HG03342 (cell line): ENCODE measurements around the gene CDH23.

ENCODE experiments used
- ATAC-seq: cut with Tn5 transposase; IDR thresholded peaks from one replicate; pipeline ENCODE4 v1.9.1; 2021; ENCODE audit warnings: mild to moderate bottlenecking, moderate library complexity; ENCODE audit not compliant: unreplicated experiment

Gene CDH23

DNA sequence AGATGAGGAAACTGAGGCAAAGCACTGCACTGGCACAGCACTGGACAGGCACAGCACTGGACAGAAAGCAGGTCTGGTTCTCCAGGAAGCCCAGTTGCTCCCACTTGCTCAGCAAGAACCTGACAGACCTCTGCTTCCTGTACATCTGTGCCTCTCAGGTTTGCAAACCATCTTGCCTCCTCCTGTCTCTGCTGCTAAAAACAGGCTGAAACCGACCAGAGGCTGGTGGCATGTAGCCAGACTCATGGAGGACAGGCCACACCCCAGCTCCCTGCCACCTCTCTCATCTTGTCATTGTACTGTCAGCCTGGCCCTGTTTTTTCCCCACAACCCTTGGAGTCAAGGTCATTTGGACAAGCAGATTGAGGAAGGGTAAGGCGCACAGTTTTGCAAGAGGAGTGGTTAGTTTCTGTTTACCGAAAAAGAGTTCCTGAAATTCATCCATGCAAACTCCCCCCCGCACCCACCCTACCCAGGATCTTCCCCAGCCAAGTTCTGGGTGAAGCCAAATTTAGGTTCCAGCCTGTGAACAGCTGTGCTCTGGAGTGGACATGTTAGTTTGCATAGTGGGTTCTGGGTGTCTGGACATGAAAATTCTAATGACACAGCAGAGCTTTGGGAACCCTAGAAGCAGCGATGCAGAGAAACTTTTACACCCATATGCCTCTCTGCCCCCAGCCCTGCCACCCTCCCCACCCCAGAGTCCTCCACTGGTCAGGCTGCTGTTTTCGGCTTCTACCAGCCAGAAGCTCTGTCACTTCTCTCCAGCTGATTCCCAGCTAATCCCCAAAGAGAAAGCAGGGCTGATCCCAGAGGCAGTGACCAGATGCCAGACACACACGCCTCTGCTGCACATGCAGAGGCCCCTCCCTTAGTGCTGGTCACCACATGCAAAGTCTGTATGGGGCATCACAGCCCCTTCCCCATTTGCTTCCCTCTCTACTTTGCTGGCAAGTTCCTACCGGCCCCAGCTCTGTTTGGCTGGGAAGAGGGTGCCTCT is 331.3 kb downstream of the CDH23 start:
- ATAC-seq = peak; percentile 68

DNA sequence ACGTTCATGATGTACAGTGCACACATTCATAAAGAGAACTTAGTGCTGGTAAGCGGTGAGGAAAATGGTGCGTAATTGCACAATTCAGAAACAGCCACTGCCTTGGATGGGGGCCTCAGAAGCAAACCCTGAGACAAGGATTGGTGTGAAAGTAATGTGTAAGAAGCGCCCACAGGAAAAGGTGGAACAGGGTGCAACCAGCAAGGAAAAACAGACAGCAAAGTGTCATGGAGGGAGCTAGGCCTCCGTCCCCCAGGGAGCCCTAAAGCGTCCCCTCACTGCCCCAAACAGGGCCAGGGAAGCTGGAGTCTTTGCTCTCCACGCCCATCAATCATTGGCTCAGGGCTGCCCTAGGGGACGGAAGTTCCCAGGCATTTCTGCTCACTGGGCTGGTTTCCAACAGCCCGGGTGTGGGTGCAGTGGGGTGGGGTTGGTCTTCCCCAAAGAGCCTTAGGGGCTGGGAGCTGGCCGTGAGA is 332.5 kb downstream of the CDH23 start:
- ATAC-seq = no peak

DNA sequence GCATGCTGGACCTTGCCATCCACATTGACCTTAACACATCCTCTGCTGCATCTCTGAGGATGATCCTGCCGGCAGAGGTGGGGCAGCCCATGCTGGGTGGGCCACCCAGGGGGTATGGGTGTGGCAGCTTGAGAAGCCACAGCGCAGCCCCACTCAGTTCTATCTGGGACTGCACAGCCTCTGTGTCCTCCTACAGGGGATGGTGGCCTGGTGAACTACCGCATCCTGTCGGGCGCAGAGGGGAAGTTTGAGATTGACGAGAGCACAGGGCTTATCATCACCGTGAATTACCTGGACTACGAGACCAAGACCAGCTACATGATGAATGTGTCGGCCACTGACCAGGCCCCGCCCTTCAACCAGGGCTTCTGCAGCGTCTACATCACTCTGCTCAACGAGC is 335.1 kb downstream of the CDH23 start:
- ATAC-seq = no peak

DNA sequence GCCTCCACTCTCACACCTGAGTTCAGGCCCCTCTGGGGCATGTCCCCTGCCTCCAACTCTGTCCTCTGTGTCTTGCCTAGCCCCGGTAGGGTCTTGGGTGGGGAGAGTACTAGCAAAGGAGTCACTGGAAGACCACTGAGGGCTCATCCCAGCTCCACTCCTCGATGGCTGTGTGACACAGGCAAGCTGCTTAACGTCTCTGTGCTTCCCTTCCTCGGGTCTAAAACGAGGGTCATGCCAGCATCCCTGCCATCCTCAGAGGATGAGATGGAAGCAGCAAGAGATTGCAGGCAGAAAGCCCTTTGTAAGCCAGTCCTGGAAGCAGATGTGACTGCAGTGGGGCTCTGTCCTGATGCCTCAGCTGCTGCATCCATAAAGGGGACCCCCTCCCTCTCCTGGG is 338.1 kb downstream of the CDH23 start:
- no peak for ATAC-seq

DNA sequence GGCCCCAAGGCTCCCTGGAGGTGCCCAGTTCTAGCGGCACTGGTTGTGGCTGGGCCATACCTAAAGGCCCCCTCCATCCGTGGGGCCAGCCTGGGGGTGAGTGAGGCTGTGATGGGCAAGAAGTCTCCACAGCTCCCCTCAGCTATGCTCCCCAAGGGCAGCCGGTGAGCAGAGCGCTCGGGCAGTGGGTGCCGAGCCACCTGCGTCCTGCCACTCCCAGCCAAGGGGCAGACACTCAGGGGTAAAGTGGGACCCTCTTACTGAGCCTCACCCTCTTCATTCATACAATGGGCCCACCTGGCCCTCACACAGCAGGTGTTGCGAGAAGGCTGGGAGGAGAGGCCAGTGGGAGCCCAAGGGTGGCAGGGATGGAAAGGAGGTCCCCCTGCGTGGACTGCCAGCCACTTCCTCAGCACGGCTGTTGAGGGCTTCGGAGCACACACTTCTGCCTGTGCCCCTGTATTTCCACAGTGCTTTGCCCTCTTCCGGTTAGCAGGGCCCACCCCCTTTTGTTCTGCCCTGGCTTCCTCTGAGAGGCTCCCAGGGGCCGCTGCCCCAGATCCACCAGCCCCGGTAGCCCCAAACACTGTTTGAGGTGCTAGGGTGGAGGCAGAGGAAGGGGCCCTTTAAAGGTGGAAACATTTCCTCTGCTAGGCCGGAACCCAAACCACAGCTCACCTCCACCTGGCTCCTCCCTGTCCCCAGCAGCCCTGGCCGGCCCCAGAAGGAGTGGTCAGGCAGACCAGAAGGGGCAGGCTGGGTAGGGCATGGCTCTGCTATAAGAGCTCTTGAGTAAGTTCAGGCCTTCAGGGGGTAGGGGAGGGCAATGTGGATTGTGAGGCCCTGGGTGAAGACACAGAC is 339.2 kb downstream of the CDH23 start:
- no peak for ATAC-seq

DNA sequence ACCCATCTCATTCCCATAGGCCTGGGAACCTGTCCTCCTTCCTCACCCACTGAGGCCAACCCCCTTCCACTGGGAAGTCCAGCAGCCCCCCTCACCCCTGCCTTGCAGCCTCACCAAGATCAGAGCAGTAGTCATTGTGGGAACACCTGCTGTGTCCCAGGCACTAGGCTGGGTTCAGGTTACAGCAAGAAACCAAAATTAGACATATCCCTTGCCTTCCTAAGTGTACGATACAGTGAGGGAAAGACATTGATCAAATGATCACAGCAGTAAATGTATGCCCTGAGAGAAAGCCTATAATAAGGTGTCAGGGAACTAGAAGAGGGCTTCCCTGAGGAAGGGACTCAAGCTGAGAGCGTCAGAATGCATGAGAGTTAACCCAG is 339.8 kb downstream of the CDH23 start:
- ATAC-seq = no peak

DNA sequence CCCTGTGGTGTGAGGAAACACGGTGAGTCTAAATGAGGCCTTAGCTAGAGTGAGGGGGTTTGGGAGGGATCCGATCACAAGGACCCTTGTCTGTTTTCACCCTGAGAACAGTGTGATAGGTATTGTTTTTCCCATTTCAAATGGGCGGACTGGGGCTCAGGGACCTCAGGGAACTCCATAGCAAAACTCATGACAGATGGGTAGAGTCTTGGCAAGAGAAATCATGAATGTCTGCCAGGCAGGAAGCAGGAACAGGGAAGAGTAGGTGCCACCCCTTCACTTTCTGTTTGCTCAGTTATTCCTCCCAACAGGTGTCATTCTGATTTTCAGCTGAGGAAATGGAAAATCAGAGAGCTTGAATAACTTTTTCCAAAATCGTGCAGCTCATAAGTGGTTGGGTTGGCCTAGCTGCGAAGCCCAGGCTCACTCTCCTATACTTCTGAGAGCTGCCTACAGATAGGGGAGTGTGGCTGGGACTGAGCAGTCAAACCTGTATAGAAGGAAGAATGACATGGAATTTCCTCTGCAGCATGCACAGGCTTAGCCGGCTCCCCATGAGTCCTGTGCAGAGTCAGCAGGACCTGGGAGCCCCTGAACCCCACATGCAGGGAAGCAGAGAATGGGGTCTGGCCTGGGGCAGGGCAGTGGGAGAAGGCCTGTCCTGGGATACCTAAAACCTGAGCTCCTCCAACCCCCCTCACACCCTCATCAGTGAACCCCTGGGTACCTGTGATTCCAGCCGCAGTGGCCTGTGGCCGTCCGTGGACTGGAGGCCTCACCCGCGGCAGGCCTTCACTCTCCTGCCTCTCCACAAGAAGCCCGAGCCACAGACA is 340.5 kb downstream of the CDH23 start:
- no peak for ATAC-seq

DNA sequence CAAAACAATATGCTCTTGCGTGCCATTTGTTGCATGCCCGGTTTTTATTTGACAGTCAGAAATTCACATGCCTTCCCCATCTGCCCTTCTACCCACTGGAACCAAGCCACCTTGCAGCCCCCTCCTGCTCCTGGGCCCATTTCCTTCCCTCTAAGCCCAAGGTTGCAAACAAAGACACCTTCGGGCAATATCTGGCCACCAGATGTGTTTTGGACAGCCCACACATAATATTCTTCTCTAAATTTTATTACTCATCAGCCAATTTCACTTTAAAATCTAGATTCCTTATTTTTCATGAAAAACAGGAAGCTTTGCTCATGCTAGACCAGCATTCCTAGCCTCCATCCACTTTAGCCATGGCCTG is 341.1 kb downstream of the CDH23 start:
- ATAC-seq = no peak

DNA sequence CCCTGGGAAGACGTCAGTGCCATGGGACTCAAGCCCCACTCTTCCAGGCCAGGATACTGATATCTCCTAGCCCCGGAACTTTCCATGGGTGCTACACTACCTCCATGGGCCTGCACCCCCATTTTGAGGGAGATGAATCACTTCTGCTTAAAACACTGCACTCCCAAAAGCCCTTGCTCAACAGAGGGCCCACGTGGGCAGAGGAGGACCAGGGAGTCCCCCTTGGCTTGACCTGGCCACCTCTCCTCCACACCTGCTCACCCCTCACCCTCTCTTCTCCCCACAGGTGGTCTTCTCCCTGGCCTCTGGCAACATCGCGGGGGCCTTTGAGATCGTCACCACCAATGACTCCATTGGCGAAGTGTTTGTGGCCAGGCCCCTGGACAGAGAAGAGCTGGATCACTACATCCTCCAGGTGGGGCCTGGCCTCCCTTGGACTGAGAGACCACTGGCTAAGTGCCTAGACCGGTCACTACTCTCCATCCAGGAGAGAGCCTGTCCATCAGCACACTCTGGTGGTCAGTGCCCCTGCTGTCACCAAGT is 342.7 kb downstream of the CDH23 start:
- no peak for ATAC-seq

DNA sequence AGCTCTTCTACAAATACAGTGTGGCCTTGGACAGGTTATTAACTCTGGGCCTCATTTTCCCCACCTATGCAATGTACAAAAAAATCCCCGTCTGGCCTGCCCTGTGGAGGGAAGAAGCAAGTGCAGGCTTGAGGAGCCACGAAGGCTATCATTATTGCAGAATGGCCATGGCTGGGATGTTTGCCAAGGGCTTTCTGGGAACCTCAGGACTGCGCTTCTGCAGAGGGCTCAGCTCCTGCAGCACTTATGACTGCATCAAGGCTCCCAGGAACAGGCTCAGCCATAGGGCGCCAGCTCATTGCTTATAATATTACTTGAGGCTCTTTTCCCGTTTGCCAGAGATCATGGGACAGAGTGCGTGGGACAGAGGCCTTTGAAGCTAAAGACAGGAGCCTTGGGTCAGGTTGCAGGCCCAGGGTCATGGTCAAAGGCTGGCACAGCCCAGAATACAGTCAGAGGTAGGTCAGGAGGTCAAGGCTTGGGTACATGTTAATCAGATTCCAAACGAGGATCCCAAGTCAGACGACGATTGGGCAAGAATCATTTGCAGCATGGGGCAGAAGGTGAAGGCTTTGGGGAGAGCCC is 343.4 kb downstream of the CDH23 start:
- ATAC-seq = no peak

DNA sequence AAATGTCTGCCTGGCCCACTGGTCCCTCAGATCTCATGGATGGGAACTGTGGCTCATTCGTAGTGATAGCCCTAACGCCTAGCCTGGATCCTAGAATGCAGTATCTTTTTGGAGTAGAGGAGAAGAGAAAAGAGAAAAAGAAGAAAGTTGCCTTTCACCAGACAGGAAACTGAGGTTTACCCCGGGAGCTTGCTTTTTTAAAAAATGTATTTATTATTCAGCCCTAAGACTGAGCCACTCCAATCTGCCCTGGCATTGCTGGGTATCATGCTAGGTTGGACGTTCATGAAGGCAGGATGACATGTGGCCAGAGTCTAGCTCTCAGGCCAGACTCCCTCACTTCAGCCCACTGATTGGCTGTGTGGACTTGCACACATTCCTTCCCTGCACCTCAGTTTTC is 344.3 kb downstream of the CDH23 start:
- no peak for ATAC-seq

DNA sequence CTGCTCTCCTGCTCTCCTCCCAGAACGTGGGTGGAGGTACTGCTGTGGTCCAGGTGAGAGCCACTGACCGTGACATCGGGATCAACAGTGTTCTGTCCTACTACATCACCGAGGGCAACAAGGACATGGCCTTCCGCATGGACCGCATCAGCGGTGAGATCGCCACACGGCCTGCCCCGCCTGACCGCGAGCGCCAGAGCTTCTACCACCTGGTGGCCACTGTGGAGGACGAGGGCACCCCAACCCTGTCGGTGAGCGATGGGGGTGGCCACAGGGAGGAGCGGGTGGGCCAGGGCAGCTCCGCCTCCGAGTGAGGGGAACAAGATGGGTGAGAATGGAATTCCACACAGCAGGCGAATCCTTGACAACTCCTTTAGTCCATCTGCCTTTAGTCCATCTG is 345.0 kb downstream of the CDH23 start:
- no peak for ATAC-seq

DNA sequence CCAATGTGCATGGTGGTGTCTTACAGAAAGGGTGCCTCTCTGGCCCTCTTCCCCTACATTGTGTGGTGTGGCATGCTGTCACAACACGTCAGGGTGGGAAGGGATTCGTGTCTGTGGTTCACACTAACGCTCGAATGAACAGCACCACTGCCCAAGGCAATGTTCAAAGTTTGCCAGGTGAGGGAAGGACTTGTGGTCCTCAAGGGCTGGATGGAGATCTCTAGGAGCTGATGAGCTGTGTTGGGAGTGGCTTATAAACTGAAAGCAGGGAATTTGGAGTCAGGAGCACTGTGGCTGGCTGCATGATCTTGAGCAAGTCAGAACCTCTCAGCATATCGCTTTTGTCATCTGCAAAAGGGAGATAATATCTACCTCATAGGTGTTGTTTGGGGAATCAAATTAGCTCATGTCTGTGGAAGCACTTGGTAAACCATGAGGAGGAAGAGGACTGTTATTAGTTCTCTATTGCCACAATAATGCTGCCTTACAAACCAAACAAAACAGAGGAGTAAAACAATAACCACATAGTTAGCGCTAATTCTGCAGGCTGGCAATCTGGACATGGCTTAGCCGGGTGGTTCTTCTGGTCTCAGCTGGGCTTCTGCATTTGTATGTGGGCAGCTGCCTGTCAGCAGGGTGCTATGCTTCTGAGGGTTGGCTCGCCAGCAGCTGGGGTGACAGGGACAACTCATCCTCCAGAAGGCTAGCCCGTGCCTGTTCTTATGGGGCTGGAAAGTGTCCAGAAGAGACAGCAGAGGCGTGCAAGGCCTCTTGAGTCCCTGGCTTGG is 345.8 kb downstream of the CDH23 start:
- ATAC-seq = no peak

DNA sequence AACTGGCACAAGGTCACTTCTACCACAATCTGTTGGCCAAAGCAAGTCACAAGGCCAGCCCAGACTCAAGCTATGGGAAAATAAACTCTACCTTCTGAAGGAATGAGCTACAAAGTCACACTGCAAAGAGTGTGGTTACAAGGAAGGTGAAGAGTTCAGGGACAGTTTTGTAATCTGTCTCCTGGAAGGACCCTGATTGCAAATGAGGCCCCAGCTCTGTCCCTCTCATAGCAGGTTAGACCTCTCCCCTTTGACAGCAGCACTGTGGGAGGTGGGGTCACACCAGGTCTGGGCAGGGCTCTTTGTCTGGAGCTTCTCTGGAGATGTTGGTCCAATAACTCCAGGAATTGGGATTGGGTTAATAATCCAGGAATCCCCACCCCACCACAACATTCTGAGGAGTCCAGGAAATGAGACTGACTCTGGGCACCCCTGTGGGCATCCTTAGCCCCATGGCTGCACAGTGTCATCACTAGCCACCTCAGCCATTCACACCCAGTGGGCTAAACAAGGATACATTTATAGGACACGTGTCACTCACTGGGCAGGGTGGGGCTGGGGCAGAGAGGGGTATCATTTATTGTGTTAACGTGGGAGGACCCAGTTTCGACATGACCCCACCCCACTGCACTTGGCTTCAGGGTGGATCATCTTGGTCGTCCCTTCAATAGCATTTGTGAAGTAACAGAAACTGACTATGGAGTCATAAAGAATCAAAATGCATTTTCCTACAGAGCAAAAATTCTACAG is 346.5 kb downstream of the CDH23 start:
- no peak for ATAC-seq

DNA sequence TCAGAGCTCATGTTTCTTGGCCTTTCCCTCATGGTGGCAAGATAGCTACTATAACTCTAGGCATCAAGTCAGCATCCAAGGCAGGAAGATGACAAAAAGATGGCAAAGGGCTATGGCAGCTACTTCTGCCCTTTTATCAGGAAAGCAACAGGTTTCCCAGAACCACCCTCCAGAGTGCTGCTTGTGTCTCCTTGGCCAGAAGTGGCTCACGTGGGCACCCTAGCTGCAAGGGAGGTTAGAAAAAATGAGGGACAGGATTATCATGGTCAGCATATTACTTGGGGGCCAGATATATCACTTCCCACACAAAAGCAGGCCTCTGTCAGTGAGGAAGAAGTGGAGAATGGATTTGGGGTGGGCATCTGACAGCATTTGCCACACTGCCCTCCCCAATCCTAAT is 347.1 kb downstream of the CDH23 start:
- ATAC-seq = no peak

DNA sequence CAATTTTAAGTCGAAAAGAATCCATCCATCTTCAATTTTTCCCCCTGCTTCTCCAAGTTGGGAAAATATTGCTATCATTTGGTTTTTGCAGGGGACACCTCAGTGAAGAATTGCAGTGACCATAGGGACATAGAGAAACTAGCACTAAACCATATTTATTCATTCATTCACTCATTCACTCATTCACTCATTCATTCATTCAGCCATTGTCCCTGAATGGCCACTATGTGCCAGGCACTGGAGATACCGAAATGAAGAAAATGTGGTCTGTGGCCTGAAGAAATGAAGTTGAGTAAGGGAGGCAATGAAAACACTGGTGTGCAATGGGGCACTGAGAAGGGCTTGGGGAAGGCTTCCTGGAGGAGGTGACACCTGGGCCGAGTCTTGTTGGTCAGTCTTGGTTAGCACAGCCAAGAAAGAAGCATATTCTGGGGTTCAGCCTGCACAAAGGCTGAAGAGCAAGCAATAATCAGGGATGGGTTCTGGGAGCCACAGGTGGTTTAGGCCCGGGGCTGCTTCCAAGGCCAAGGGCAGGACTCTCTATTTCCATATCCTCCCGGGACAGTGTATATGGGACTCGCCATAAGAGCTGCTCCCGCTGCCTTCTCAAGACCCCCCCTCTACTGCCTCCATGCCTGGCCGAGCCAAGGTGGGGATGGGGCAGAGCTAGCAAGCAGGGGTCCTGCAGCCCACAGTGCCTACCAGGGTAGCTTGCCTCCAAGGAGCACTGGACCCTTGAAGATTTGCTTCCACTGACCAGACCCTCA is 348.4 kb downstream of the CDH23 start:
- ATAC-seq = no peak

DNA sequence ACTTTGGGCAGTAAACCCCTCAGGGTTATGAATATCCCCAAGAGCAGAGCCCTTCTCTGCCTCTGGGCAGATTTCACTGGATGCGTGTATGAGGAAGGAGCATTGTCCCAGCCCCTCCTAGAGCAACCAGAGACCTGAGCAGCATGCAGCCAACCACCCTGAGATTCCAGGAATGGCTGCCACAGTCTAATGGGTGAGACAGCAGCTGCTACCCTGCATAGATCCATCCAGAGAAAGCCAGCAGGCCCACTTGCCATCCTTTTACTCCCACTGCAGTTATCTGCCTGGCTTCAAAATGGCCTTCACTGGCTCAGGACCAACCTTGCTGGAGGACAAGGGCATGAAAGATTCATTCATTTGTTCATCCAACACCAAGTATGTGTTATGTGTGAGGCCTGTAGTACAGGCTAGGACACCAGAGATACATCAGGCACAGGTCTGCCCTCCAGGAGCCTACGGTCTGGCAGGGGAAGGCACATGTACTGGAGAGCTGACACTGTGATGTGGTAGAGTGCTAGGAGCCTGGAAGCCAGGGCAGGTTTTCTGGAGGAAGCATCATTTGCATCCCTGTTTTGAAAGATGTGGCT is 349.0 kb downstream of the CDH23 start:
- no peak for ATAC-seq
